NCI-H1092 treated with DMSO at 0.1 percent for 48 hours (cell line): Measurements from ENCODE around the gene UBR2.
A peak's percentile ranks its signal among the peaks of the same experiment; 100 is the strongest.
"Not testable (repeated sequence)": the region's sequence is repeated elsewhere in the genome, so short reads cannot be mapped to it uniquely, and the experiment has no call there.

Experiments
- DNase-seq: peaks from one replicate; lab custom pipeline; 2025; lab: John Stamatoyannopoulos, UW

Gene UBR2

GRCh38 chr6:42727627-42728026 lies 163.8 kb downstream of the UBR2 start:
- DNase-seq = no peak

GRCh38 chr6:42729731-42730130 lies 165.9 kb downstream of the UBR2 start:
- DNase-seq = no peak

- not testable (repeated sequence) for DNase-seq
Observed at GRCh38 chr6:42733867-42734481, 170.1 kb downstream of the UBR2 start.

GRCh38 chr6:42735976-42736375 lies 172.1 kb downstream of the UBR2 start:
- no peak for DNase-seq

- DNase-seq = no peak
Observed at GRCh38 chr6:42740725-42741124, 176.9 kb downstream of the UBR2 start.

GRCh38 chr6:42742116-42742894 lies 178.5 kb downstream of the UBR2 start:
- peak; percentile 28 for DNase-seq
